Stimulated activated CD4-positive, alpha-beta T cell treated with anti-CD3 and anti-CD28 coated beads, Interleukin-2, amount 100 ng/mL, for 48 hours (primary cell): ENCODE results near the gene TAGLN.
A peak's percentile ranks its signal among the peaks of the same experiment; 100 is the strongest.

Experiments used
- DNase-seq, 2 donors: peaks; one replicate each; pipeline ENCODE4 v3.0.0-alpha.2; 2020

TAGLN gene

DNA sequence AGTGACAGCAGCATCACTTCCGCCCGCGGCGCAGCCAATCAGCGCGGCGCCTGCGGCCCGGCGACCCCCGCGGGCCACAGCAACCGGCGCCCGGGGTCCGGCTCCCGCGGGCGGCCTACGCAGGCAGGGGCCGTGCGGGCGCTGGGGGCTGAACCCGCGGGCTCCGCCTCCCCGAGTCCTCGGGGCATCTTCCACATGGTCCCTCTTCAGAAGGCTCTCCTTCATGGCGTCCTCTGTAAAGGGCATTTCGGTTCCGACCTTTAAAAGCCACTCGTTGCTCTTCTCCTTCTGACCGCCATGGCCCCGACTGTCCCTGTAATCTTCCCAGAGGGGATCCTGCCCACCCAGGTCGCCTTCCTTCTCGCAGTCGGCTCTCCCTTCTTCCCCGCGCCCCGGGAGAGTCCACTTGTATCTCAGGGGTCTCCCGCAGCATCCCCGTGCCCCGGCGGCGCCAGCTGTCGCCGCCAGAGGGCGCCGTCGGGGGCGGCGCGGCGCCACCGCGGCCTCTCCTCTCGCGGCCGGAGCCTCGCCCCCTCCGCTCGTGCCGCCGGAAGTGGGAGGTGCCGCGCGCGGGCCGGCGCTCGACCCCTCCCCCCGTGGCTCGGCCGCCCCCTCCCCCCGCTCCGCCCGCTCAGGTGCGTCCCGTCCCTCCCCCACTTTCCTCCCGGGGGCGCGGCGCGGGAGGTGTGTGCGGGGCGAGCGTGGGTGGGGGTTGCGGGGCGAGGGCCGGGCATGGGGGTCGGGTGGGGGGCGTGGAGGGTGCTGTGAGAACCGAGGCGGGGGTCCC lies 33.1 kb downstream of the TAGLN start, which contains the start of gene RNF214:
TSS of gene RNF214 (plus strand) at position 580 of the 787 bp plus-strand sequence. CDS start 1,602 bp downstream, outside the sequence.
- DNase-seq = peak; percentile 73 to 77

GRCh38 chr11:117232911-117233409 lies 33.8 kb downstream of the TAGLN start:
- peak in 1 of 2 donors; percentile 9 for DNase-seq

DNA sequence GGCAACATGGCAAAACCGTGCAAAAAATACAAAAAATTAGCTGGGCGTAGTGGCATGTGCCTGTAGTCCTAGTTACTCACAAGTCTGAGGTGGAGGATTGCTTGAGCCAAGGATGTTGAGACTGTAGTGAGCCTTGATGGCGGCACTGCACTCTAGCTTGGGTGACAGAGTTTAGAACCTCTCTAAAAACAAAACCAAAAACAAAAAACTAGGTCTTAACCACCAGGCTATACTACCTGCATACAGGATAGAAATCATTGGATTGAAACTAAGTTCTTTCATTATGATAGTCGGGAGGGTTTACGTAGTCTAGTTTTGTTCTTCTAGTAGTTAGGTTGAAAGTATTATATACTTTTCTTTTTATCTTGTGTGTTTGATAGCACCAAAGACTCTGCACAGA lies 39.1 kb downstream of the TAGLN start:
- no peak for DNase-seq

- DNase-seq = no peak
Measured at GRCh38 chr11:117239295-117239694, 40.1 kb downstream of the TAGLN start.

DNA sequence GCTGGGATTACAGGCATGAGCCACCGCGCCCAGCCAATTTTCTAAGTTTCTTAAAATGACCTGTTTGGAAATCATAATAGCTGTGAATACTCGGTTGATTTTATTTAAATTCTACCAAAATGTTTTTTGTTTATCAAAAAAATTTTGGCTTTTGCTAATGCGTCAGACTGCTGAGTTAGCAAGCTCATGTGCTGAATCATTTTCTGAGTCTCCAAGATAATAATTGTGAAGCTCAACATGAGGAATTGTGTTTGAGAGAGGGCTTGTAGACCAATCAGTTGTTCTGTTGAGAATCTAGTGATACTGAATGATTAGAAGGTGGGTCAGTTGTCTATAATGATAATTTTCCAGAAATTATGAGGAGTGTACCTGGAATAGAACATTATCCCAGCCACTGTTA lies 49.2 kb downstream of the TAGLN start:
- DNase-seq = no peak

- no peak for DNase-seq
Measured at GRCh38 chr11:117249571-117249970, 50.4 kb downstream of the TAGLN start.

DNA sequence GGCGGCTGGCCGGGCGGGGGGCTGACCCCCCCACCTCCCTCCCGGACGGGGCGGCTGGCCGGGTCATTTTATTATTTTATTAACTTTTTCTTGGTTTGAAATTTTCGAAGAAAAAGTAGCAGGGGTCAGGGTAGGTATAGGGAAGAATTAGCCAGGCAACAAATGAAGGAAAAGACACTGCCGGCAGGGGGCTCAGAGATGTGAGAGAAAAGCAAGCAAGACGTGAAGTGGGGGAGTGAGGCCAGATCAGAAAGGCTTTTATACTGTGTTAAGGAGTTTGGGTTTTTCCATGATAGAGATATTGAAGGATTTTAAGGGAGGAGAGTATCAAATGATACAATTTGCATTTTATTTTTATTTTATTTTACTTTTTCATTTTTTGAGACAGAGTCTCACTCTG lies 52.3 kb downstream of the TAGLN start:
- DNase-seq = no peak

DNA sequence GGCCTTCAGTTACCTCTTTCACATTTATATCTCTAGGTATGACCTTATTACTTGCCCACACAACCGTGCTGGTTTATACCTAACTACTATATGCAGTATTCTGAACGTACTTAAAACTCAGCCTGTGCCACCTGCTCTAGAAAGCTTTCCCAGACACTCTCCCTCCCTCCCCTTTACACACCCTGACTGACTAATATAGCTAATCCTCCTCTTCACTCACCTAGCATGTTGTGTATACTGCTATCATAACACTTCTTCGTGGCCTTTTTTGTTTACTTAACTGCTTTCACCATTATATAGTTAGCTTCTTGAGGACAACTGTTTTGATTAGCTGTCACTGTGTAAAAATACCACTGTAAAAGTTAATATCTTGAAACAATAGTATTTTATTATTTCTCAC lies 56.8 kb downstream of the TAGLN start:
- no peak for DNase-seq

- DNase-seq = no peak
Measured at GRCh38 chr11:117256573-117256972, 57.4 kb downstream of the TAGLN start.
